ENCODE results near the gene TBL1X. TPM values are rescaled to one million over a fixed set of nuclear protein-coding genes. Genes with fewer than 3 reads are reported as not detected.

The TBL1X gene
- total and polyA plus RNA-seq, 2 of the 13 experiments (the other 11 are each of a cell fraction or from before 2014, with no cell fraction given), result 17.6 to 19.9 TPM

DNA sequence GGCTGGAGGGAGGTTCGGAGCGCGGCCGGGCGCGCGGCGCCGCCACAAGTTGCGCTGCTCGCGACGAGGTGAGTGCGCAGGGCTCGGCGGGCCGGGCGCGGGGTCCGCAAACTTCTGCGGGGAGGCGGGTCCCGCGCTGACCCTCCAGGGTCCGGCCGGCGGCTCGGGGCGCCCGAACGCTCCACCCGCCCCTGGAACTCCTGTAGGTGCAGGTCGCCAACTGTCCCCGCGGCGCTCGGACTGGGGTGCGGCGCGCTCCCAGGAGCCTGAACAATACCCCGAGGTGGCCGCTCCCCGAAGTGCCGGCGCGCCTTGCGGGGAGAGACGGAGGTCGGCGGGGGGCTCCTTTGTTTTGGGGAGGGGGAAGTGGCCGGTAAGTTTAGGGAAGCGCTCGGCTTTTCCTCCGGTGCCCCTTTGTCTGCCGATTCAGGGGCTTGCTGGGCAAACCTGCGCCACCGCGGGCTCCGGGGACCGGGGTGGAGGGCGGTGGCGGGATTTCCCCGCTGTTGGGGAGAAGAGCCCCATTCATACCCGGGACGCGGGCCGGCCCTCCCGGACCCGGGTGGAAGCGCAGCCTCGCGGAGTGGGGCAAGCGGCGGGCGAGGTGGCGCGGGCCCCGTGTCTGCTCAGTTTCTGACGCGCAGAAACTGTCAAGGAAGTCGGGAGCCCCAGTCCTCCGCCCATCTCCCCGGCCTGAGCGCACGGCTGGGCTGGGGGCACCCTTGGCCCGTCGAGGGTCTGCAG lies 694 bp downstream of the TBL1X start:
- H3K9me3 ChIP-seq (ENCODE audit: low read length), result no peaks in the 10 kb centered on the region
- intact Hi-C loops (cut with micrococcal nuclease; ENCODE audit: unreplicated experiment) (loop anchor here (10.0 kb wide), 2 partner anchors 99 to 149 kb away; no protein-coding TSS in a partner anchor), in situ Hi-C loops (cut with HindIII; ENCODE audit: extremely low pct_ligation_motif_present, low pct_unique_long_range_greater_than_20kb) (no loop called here)

More for the DNA sequence above, 694 bp downstream of the TBL1X start:
- no peaks in the 10 kb centered on the region for H3K36me3 ChIP-seq (replicated peaks in 1 of 2; ENCODE audit: control insufficient read depth in 1 of 2, insufficient read depth in 2 of 2, low read length in 2 of 2)
- H3K9ac ChIP-seq (ENCODE audit: insufficient read depth, low read depth, low read length), result peak overlapping the region; percentile 71
- no peak for FAIRE-seq
- peak; percentile 10 for ATAC-seq
- H3K79me2 ChIP-seq (ENCODE audit: insufficient read depth, low read length), result peaks cover 38% of the 10 kb centered on the region
- ChIA-PET CTCF (ENCODE audit: low intra/inter-chr PET ratio, low total read pairs) (no interaction called here), POLR2A (no interaction called here)
- H2AFZ ChIP-seq (ENCODE audit: low read length), result no peak overlapping the region
- H3K4me3 ChIP-seq (replicated peaks in 1 of 3; ENCODE audit: insufficient read depth in 1 of 3, low read depth in 2 of 3, low read length in 3 of 3), result peak overlapping the region; percentile 58 to 74 (median 73); a peak in 5 of 6 replicates
- TF ChIP-seq RBFOX2 (IDR thresholded peaks at IDR 0.05; ENCODE audit: low read depth, low read length) (peak; percentile 64; the same call in 1 of the 2 replicates), SP2 (CRISPR knock-in tag; IDR thresholded peaks at IDR 0.05) (no peak), SMARCE1 (IDR thresholded peaks at IDR 0.05; ENCODE audit: borderline replicate concordance) (no peak), KDM3A (CRISPR knock-in tag; IDR thresholded peaks at IDR 0.05; ENCODE audit: low read depth) (no peak), HNRNPLL (IDR thresholded peaks at IDR 0.05; ENCODE audit: low read depth, low read length, poor library complexity, severe bottlenecking) (peak; percentile 51), PHF8 (CRISPR knock-in tag; IDR thresholded peaks at IDR 0.05) (0 out of 2 replicates have a peak, but pooled peaks have one; percentile 3), SAP130 (CRISPR knock-in tag; IDR thresholded peaks at IDR 0.05; ENCODE audit: low read depth) (no peak; the same call in 1 of the 2 replicates), GATAD1 (CRISPR knock-in tag; IDR thresholded peaks at IDR 0.05) (no peak), AGO2 (optimal IDR thresholded peaks at IDR 0.05; ENCODE audit: low read depth, low read length) (peak; percentile 61), KDM2A (CRISPR knock-in tag; IDR thresholded peaks at IDR 0.05; ENCODE audit: borderline replicate concordance, low read depth) (0 out of 2 replicates have a peak, but pooled peaks have one; percentile 9), ZNF282 (IDR thresholded peaks at IDR 0.05; ENCODE audit: partially characterized antibody) (no peak), RELA (CRISPR knock-in tag; IDR thresholded peaks at IDR 0.05) (no peak), HIVEP1 (CRISPR knock-in tag; IDR thresholded peaks at IDR 0.05) (no peak), CREM (IDR thresholded peaks at IDR 0.05) (no peak), CREM (CRISPR knock-in tag; IDR thresholded peaks at IDR 0.05) (no peak)
- TF ChIP-seq, protein P1, sequence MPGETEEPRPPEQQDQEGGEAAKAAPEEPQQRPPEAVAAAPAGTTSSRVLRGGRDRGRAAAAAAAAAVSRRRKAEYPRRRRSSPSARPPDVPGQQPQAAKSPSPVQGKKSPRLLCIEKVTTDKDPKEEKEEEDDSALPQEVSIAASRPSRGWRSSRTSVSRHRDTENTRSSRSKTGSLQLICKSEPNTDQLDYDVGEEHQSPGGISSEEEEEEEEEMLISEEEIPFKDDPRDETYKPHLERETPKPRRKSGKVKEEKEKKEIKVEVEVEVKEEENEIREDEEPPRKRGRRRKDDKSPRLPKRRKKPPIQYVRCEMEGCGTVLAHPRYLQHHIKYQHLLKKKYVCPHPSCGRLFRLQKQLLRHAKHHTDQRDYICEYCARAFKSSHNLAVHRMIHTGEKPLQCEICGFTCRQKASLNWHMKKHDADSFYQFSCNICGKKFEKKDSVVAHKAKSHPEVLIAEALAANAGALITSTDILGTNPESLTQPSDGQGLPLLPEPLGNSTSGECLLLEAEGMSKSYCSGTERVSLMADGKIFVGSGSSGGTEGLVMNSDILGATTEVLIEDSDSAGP (CRISPR knock-in tag; IDR thresholded peaks at IDR 0.05; ENCODE audit: borderline replicate concordance), result no peak
- TF ChIP-seq, protein P2, sequence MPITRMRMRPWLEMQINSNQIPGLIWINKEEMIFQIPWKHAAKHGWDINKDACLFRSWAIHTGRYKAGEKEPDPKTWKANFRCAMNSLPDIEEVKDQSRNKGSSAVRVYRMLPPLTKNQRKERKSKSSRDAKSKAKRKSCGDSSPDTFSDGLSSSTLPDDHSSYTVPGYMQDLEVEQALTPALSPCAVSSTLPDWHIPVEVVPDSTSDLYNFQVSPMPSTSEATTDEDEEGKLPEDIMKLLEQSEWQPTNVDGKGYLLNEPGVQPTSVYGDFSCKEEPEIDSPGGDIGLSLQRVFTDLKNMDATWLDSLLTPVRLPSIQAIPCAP (CRISPR knock-in tag; IDR thresholded peaks at IDR 0.05; ENCODE audit: low read depth), result no peak
- H3K4me1 ChIP-seq (ENCODE audit: insufficient read depth, low read length), result peaks cover 54% of the 10 kb centered on the region
- no peaks in the 10 kb centered on the region for H3K27me3 ChIP-seq (ENCODE audit: control insufficient read depth in 1 of 2, insufficient read depth in 2 of 2, low read length in 2 of 2)
- no CpG with 5 or more reads among the region's 87 CpGs for WGBS (ENCODE audit: low lambda C conversion rate)
- no TSS peak for BruUV-seq (replicated peaks)
- peak overlapping the region; percentile 76 for H3K4me2 ChIP-seq (ENCODE audit: low read depth, low read length)
- peak overlapping the region; percentile 54 for H3K27ac ChIP-seq (ENCODE audit: extremely low read length, insufficient read depth, low read length)
- H4K20me1 ChIP-seq (ENCODE audit: insufficient read depth, low read length), result peaks cover 6% of the 10 kb centered on the region; the same call in 1 of the 2 replicates
- no peak for DNase-seq (ENCODE audit: low spot score)
